Measurements from ENCODE around the gene CDH8.

GRCh38 chr16:61921373-61921772 is 114.9 kb downstream of the CDH8 start:
- TF ChIP-seq JUND (IDR thresholded peaks at IDR 0.05) (no peak), CTCF (IDR thresholded peaks at IDR 0.05 in 2 of 3, conservative IDR thresholded peaks at IDR 0.05 in 1 of 3; ENCODE audit: borderline replicate concordance in 1 of 3, insufficient read depth in 1 of 3, low read depth in 2 of 3, low read length in 2 of 3) (no peak), POLR2A (IDR thresholded peaks at IDR 0.05; ENCODE audit: borderline replicate concordance, extremely low read depth, insufficient read depth, insufficient read length) (no peak), SP1 (IDR thresholded peaks at IDR 0.05; ENCODE audit: low read depth) (no peak), EZH2 (IDR thresholded peaks at IDR 0.05) (no peak), EZH2phosphoT487 (IDR thresholded peaks at IDR 0.05; ENCODE audit: borderline replicate concordance) (no peak), YY1 (IDR thresholded peaks at IDR 0.05; ENCODE audit: extremely low read depth, insufficient replicate concordance, low read depth, low read length) (no peak), POLR2AphosphoS5 (IDR thresholded peaks at IDR 0.05; ENCODE audit: low read depth, low read length) (no peak), RAD21 (IDR thresholded peaks at IDR 0.05; ENCODE audit: low read depth) (no peak), ELF1 (IDR thresholded peaks at IDR 0.05; ENCODE audit: borderline replicate concordance, low read depth) (no peak)
